H1 (cell line): Measurements from ENCODE around the gene WDFY4. TPM values are rescaled to one million over a fixed set of nuclear protein-coding genes. Genes with fewer than 3 reads are reported as not detected.

Source experiments
- CTCF ChIA-PET: fragments of 300-600 bp; sonication (Branson Sonifier 250); formaldehyde crosslinking; loops from one replicate; lab custom pipeline; 2021; ENCODE audit not compliant: partially characterized antibody; lab: Charles Lee
- POLR2A ChIA-PET: fragments of 300-600 bp; sonication (Branson Sonifier 250); formaldehyde crosslinking; loops from one replicate; lab custom pipeline; 2021; ENCODE audit warnings: inconsistent platforms; ENCODE audit not compliant: partially characterized antibody; lab: Charles Lee
- DNase-seq, 2 experiments: peaks; one replicate each; pipeline versions ENCODE4 v3.0.0 to v3.0.0-alpha.2; 2010 to 2022; ENCODE audit warnings: low spot score in 2 of 2, low read depth in 1 of 2, mixed read lengths in 1 of 2
- FAIRE-seq: peaks from 2 replicates; lab custom pipeline; 2011; peaks lifted over from hg19 to GRCh38; lab: Jason Lieb, UNC
- H2AFZ ChIP-seq: 2 replicates; pipeline ENCODE4 v1.8.1; 2012; ENCODE audit warnings: low read length, inconsistent platforms
- H2AK5ac ChIP-seq: 2 replicates; pipeline ENCODE4 v1.6.1; 2013; ENCODE audit warnings: low read depth, low read length
- H2BK120ac ChIP-seq: replicated peaks from 2 replicates; pipeline ENCODE3; 2013; ENCODE audit warnings: low read depth, low read length, inconsistent platforms
- H2BK12ac ChIP-seq: 2 replicates; pipeline ENCODE4 v1.6.1; 2013; ENCODE audit warnings: low read depth, low read length
- H2BK15ac ChIP-seq: 2 replicates; pipeline ENCODE4 v1.6.1; 2013; ENCODE audit warnings: low read length
- H2BK20ac ChIP-seq: 2 replicates; pipeline ENCODE4 v1.6.1; 2013; ENCODE audit warnings: low read length
- H2BK5ac ChIP-seq: 2 replicates; pipeline ENCODE4 v1.6.1; 2013; ENCODE audit warnings: low read depth, low read length
- H3K14ac ChIP-seq: 2 replicates; pipeline ENCODE4 v1.6.1; 2013; ENCODE audit warnings: inconsistent platforms; ENCODE audit not compliant: insufficient read length
- H3K18ac ChIP-seq: 2 replicates; pipeline ENCODE4 v1.6.1; 2013; ENCODE audit warnings: low read length; ENCODE audit errors: extremely low read depth
- H3K23ac ChIP-seq: 2 replicates; pipeline ENCODE4 v1.6.1; 2013; ENCODE audit warnings: inconsistent platforms; ENCODE audit not compliant: insufficient read length
- H3K23me2 ChIP-seq: 2 replicates; pipeline ENCODE4 v1.6.1; 2013; ENCODE audit warnings: low read depth, low read length
- H3K27ac ChIP-seq: 2 replicates; pipeline ENCODE4 v1.6.1; 2011; ENCODE audit warnings: low read depth, low read length, inconsistent platforms
- H3K27me3 ChIP-seq, 4 experiments: replicated peaks in 1 of 4; 1 replicate in 1 of 4; 2 replicates in 3 of 4; pipeline versions ENCODE4 v1.6.1 to v1.8.1; 2011 to 2013; ENCODE audit warnings: low read length in 3 of 4, mild to moderate bottlenecking in 3 of 4, inconsistent platforms in 2 of 4, mixed read lengths in 2 of 4, moderate library complexity in 1 of 4; ENCODE audit not compliant: control insufficient read depth in 3 of 4, insufficient read depth in 3 of 4; ENCODE audit errors: extremely low read depth in 1 of 4
- H3K36me3 ChIP-seq, 4 experiments: 2 replicates each; pipeline versions ENCODE4 v1.6.1 to v1.8.1; 2011 to 2013; ENCODE audit warnings: mild to moderate bottlenecking in 4 of 4, low read length in 3 of 4, moderate library complexity in 2 of 4, control low read depth in 1 of 4, inconsistent platforms in 1 of 4; ENCODE audit not compliant: insufficient read depth in 4 of 4, control insufficient read depth in 2 of 4
- H3K4ac ChIP-seq: replicated peaks from 2 replicates; pipeline ENCODE3; 2013; ENCODE audit warnings: low read length, low read depth, mixed read lengths, inconsistent platforms; ENCODE audit not compliant: insufficient read length
- H3K4me1 ChIP-seq, 4 experiments: replicated peaks in 1 of 4; 1 replicate in 1 of 4; 2 replicates in 3 of 4; pipeline versions ENCODE4 v1.6.1 to v1.8.1; 2011 to 2013; ENCODE audit warnings: low read length in 3 of 4, inconsistent platforms in 2 of 4, mixed read lengths in 1 of 4; ENCODE audit not compliant: insufficient read depth in 4 of 4, control insufficient read depth in 3 of 4
- H3K4me2 ChIP-seq, 2 experiments: 2 replicates each; pipeline versions ENCODE4 v1.6.1 to v1.8.1; 2011 to 2013; ENCODE audit warnings: low read depth in 2 of 2, low read length in 2 of 2, control low read depth in 1 of 2, inconsistent platforms in 1 of 2, mild to moderate bottlenecking in 1 of 2; ENCODE audit not compliant: insufficient read depth in 1 of 2
- H3K4me3 ChIP-seq, 4 experiments: fragments of 200-600, 300-600 bp in 1 of 4; sonication (generic), shearing (Covaris generic), sonication (Bioruptor Twin) in 1 of 4; 2 replicates each; pipeline versions ENCODE4 v1.5.1 to v1.8.1; 2011 to 2016; ENCODE audit warnings: low read length in 4 of 4, low read depth in 3 of 4, control low read depth in 2 of 4, inconsistent platforms in 2 of 4, mild to moderate bottlenecking in 2 of 4, mixed read lengths in 1 of 4, moderate library complexity in 1 of 4; ENCODE audit not compliant: insufficient read depth in 2 of 4; ENCODE audit errors: extremely low read depth in 1 of 4
- H3K56ac ChIP-seq: replicated peaks from 2 replicates; pipeline ENCODE3; 2013; ENCODE audit warnings: low read depth, mild to moderate bottlenecking, mixed read lengths, low read length, inconsistent platforms; ENCODE audit not compliant: insufficient read length
- H3K79me1 ChIP-seq: 2 replicates; pipeline ENCODE4 v1.6.1; 2013; ENCODE audit warnings: low read depth, low read length, control low read depth
- H3K79me2 ChIP-seq, 2 experiments: 2 replicates each; pipeline versions ENCODE4 v1.6.1 to v1.8.1; 2012 to 2013; ENCODE audit warnings: low read length in 2 of 2, mild to moderate bottlenecking in 2 of 2, inconsistent platforms in 1 of 2; ENCODE audit not compliant: insufficient read depth in 2 of 2, control insufficient read depth in 1 of 2
- H3K9ac ChIP-seq, 4 experiments: replicated peaks in 1 of 4; 1 replicate in 1 of 4; 2 replicates in 3 of 4; pipeline versions ENCODE4 v1.6.1 to v1.8.1; 2011 to 2013; ENCODE audit warnings: low read depth in 3 of 4, low read length in 3 of 4, control low read depth in 2 of 4, mild to moderate bottlenecking in 2 of 4, moderate library complexity in 2 of 4, inconsistent platforms in 1 of 4; ENCODE audit errors: extremely low read depth in 1 of 4
- H3K9me3 ChIP-seq, 2 experiments: 2 replicates each; pipeline versions ENCODE4 v1.6.1 to v1.8.1; 2012 to 2013; ENCODE audit warnings: mild to moderate bottlenecking in 2 of 2, moderate library complexity in 2 of 2, control low read depth in 1 of 2, inconsistent platforms in 1 of 2, low read depth in 1 of 2, low read length in 1 of 2, mixed read lengths in 1 of 2; ENCODE audit not compliant: insufficient read depth in 2 of 2
- H4K20me1 ChIP-seq, 2 experiments: replicated peaks in 1 of 2; 2 replicates each; pipeline versions ENCODE3 to v1.8.1; 2011 to 2013; ENCODE audit warnings: inconsistent platforms in 2 of 2, low read length in 2 of 2, mild to moderate bottlenecking in 1 of 2; ENCODE audit not compliant: insufficient read depth in 2 of 2, control insufficient read depth in 1 of 2
- H4K5ac ChIP-seq: 2 replicates; pipeline ENCODE4 v1.6.1; 2013; ENCODE audit warnings: low read length, low read depth, mixed read lengths, inconsistent platforms; ENCODE audit not compliant: insufficient read length
- H4K8ac ChIP-seq: 2 replicates; pipeline ENCODE4 v1.8.0; 2013; ENCODE audit warnings: mild to moderate bottlenecking, moderate library complexity, low read length, inconsistent platforms; ENCODE audit not compliant: insufficient read depth; ENCODE audit errors: extremely low read depth
- H4K91ac ChIP-seq: replicated peaks from 2 replicates; pipeline ENCODE3; 2013; ENCODE audit warnings: low read length, mixed read lengths, inconsistent platforms; ENCODE audit not compliant: insufficient read length
- ASH2L ChIP-seq: fragments of 200-600, 300-600 bp; sonication (generic); IDR thresholded peaks from one replicate; pipeline ENCODE4 v1.7.1; 2017; ENCODE audit warnings: low read length
- CBX5 ChIP-seq: fragments of 300-800, 300-1000 bp; sonication (generic); IDR thresholded peaks from 2 replicates; pipeline ENCODE4 v1.7.1; 2016; ENCODE audit warnings: antibody characterized with exemption, low read length, low read depth
- CBX8 ChIP-seq: fragments of 300-800, 300-1000 bp; sonication (generic); IDR thresholded peaks from 2 replicates; pipeline ENCODE4 v1.7.1; 2016; ENCODE audit warnings: low read depth, low read length, borderline replicate concordance
- CEBPB ChIP-seq: IDR thresholded peaks from 2 replicates; pipeline ENCODE4 v1.6.1; 2012; ENCODE audit warnings: low read depth, low read length
- EP300 ChIP-seq, 2 experiments: IDR thresholded peaks; 1 replicate in 1 of 2; 2 replicates in 1 of 2; pipeline ENCODE4 v1.6.1; 2011 to 2012; ENCODE audit warnings: low read depth in 2 of 2, low read length in 2 of 2, mild to moderate bottlenecking in 2 of 2, borderline replicate concordance in 1 of 2, inconsistent platforms in 1 of 2, moderate library complexity in 1 of 2
- EZH2 ChIP-seq: fragments of 200-600 bp; sonication (generic); IDR thresholded peaks from 2 replicates; pipeline ENCODE4 v1.7.1; 2012; ENCODE audit warnings: low read depth, mild to moderate bottlenecking, moderate library complexity, low read length, inconsistent platforms; ENCODE audit not compliant: severe bottlenecking
- FOSL1 ChIP-seq: IDR thresholded peaks from 2 replicates; pipeline ENCODE4 v1.6.1; 2011; ENCODE audit warnings: mild to moderate bottlenecking, low read depth, low read length, moderate library complexity; ENCODE audit not compliant: insufficient read depth
- GABPA ChIP-seq: IDR thresholded peaks from 2 replicates; pipeline ENCODE4 v1.6.1; 2011; ENCODE audit warnings: mild to moderate bottlenecking, low read length, moderate library complexity, borderline replicate concordance; ENCODE audit not compliant: insufficient read depth
- JUN ChIP-seq: IDR thresholded peaks from 2 replicates; pipeline ENCODE4 v1.6.1; 2011; ENCODE audit warnings: low read depth, mild to moderate bottlenecking, improper control_type of control experiment, low read length
- JUND ChIP-seq: IDR thresholded peaks from 2 replicates; pipeline ENCODE4 v1.6.1; 2011; ENCODE audit warnings: mild to moderate bottlenecking, improper control_type of control experiment, low read length
- RXRA ChIP-seq: IDR thresholded peaks from 2 replicates; pipeline ENCODE4 v1.6.1; 2011; ENCODE audit warnings: low read depth, mild to moderate bottlenecking, low read length, moderate library complexity; ENCODE audit not compliant: insufficient read depth
- SAP30 ChIP-seq: fragments of 300-600 bp; sonication (generic); IDR thresholded peaks from 2 replicates; pipeline ENCODE4 v1.7.1; 2012; ENCODE audit warnings: low read length, moderate library complexity, mild to moderate bottlenecking, inconsistent platforms; ENCODE audit not compliant: insufficient read depth, insufficient replicate concordance
- SIX5 ChIP-seq: IDR thresholded peaks from 2 replicates; pipeline ENCODE4 v1.6.1; 2011; ENCODE audit warnings: mild to moderate bottlenecking, low read depth, low read length
- SP4 ChIP-seq: IDR thresholded peaks from 2 replicates; pipeline ENCODE4 v1.6.1; 2012; ENCODE audit warnings: low read length, inconsistent platforms
- TCF12 ChIP-seq: IDR thresholded peaks from 2 replicates; pipeline ENCODE4 v1.6.1; 2011; ENCODE audit warnings: low read depth, mild to moderate bottlenecking, low read length
- WGBS, 2 experiments: shearing (Covaris generic) in 1 of 2; methylation state at CpG; one replicate each; pipeline versions ENCODE4 v1.1.6 to v1.1.7; 2013 to 2015; ENCODE audit warnings: low lambda C conversion rate in 2 of 2, mixed read lengths in 2 of 2, inconsistent platforms in 1 of 2, low coverage in 1 of 2, missing lambda C conversion rate in 1 of 2; ENCODE audit not compliant: insufficient replicate concordance in 2 of 2, insufficient coverage in 1 of 2, insufficient read length in 1 of 2; ENCODE audit errors: extremely low coverage in 1 of 2, missing lambda C conversion rate in 1 of 2; 5-methylcytosine and 5-hydroxymethylcytosine counted together
- polyA plus RNA-seq, 7 experiments: library from polyadenylated mRNA; depleted of rRNA in 3 of 7; stranded (reverse) in 5 of 7; unstranded in 2 of 7; fragments of >200 nt in 5 of 7; fragments of 200-250 nt in 2 of 7; gene quantifications; 1 replicate in 5 of 7; 2 replicates in 1 of 7; 4 replicates in 1 of 7; pipeline versions ENCODE4 v1.2.1 to v1.2.3, GENCODE V29; 2011 to 2013; ENCODE audit warnings: missing spikeins in 2 of 7, mixed read lengths in 2 of 7
- total RNA-seq: library from RNA; stranded (reverse); fragmentation: NEBNext Ultra II Directional; extraction: Animal tissue kit (Norgen Biotek cat#: 25700); gene quantifications from 2 replicates; pipeline ENCODE4 v1.2.1, GENCODE V29; 2021

WDFY4 gene
- total and polyA plus RNA-seq, 2 of the 8 experiments (the other 6 are each of a cell fraction or from before 2014, with no cell fraction given): not detected

DNA sequence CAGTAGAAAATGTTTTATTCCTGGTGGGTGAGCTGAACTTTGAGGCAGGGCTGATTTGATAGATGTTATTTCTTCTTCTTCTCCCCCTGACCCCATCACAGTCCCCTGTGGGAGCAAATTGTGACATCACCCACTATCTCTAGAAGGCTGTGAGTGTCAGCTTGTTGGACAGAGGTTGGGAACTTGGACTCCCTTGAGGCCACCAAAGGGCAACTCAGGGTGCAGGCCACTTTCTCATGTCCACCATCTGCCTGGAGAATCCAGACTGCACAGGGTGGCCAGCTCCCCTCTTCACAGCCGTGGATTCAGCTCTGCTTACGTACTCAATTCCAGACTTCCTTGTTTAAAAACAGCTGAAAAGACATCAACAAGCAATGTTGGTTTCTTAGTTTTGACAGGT, 151.9 kb downstream of the WDFY4 start:
- H3K14ac ChIP-seq: no peak overlapping the region
- no peak for FAIRE-seq
- no peaks in the 10 kb centered on the region for H3K79me1 ChIP-seq
- peaks cover 1% of the 10 kb centered on the region; the same call in 1 of the 2 replicates for H3K23me2 ChIP-seq
- no peak overlapping the region for H3K56ac ChIP-seq
- H3K4me2 ChIP-seq: no peak overlapping the region
- ChIA-PET CTCF (interaction anchor here (0.7 to 1.2 kb wide), 2 partner anchors 140 to 490 kb away, joined by 3 to 4 read pairs; no protein-coding TSS in a partner anchor), POLR2A (no interaction called here)
- H3K23ac ChIP-seq: no peak overlapping the region
- H3K36me3 ChIP-seq: no peaks in the 10 kb centered on the region
- no peak overlapping the region for H4K91ac ChIP-seq
- no peak overlapping the region for H2BK5ac ChIP-seq
- no peak overlapping the region for H2BK15ac ChIP-seq
- H3K9me3 ChIP-seq: no peaks in the 10 kb centered on the region
- no peak overlapping the region for H3K4ac ChIP-seq
- no peak overlapping the region for H3K27ac ChIP-seq
- H3K79me2 ChIP-seq: no peaks in the 10 kb centered on the region
- H2AK5ac ChIP-seq: no peak overlapping the region
- no peak overlapping the region for H2BK120ac ChIP-seq
- no peak overlapping the region for H3K4me3 ChIP-seq
- H3K27me3 ChIP-seq: no peaks in the 10 kb centered on the region
- H2BK20ac ChIP-seq: no peak overlapping the region
- H2AFZ ChIP-seq: no peak overlapping the region
- H4K5ac ChIP-seq: no peak overlapping the region
- no peak overlapping the region for H4K8ac ChIP-seq
- no peaks in the 10 kb centered on the region for H4K20me1 ChIP-seq
- no peak overlapping the region for H2BK12ac ChIP-seq
- WGBS, 2 experiments: 94% methylated on average over 2 of the region's 2 CpGs; no CpG with 5 or more reads in 1 of the 2 experiments
- H3K4me1 ChIP-seq: peaks cover 0 to 2% (median 0%) of the 10 kb centered on the region in 4 experiments; a peak in 1 of 7 replicates
- H3K18ac ChIP-seq: no peak overlapping the region
- no peak overlapping the region for H3K9ac ChIP-seq
- DNase-seq: no peak
- TF ChIP-seq ASH2L (no peak), RXRA (no peak), SAP30 (no peak), FOSL1 (no peak), JUND (no peak), CBX5 (no peak), CEBPB (no peak), SP4 (no peak), GABPA (no peak), EP300 (IDR thresholded peaks at IDR 0.05; ENCODE audit: borderline replicate concordance in 1 of 2, low read depth in 2 of 2, low read length in 2 of 2) (no peak), CBX8 (no peak), SIX5 (no peak), JUN (no peak), TCF12 (no peak), EZH2 (no peak)
